ENCODE results near the gene GLYR1. TPM values are rescaled to one million over a fixed set of nuclear protein-coding genes. Genes with fewer than 3 reads are reported as not detected.
A peak's percentile ranks its signal among the peaks of the same experiment; 100 is the strongest.

The GLYR1 gene
- total and polyA plus RNA-seq, 2 donors from 2014 or later: 47.9 to 119 TPM

DNA sequence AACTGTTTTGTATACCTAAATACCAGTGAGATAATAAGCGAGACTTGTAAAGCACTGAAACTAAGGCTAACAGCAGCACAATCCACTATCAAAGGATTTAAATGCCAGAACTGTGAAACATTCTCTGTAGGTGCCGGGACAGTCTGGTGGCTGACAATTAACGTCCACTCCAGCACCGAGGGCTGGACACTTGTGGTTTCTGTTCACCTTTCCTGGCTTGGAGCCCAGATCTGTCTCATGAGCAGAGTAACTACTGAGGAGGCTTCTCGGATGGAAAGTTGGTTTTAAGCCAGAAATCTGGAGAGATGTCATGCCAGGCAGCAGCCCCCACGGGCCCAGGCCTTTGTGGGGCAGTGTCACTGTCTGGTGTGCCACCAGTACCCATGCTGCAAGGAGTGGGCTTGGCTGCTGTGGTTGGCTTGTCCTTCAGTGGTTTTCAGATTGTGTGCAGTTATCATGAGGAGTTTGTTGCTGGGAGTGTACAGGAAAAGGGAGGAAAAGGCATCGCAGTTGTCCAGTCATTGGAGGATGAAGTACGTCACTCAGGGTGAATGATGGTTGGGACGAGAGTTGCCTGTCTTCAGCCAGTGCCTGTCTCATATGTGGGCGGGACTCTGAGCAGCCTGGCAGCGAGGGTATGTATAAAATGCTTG lies 35.7 kb upstream of the GLYR1 start:
- DNase-seq (peak in 2 of 5 donors; percentile 31 to 79), FAIRE-seq (no peak)
- TF ChIP-seq, protein P1, sequence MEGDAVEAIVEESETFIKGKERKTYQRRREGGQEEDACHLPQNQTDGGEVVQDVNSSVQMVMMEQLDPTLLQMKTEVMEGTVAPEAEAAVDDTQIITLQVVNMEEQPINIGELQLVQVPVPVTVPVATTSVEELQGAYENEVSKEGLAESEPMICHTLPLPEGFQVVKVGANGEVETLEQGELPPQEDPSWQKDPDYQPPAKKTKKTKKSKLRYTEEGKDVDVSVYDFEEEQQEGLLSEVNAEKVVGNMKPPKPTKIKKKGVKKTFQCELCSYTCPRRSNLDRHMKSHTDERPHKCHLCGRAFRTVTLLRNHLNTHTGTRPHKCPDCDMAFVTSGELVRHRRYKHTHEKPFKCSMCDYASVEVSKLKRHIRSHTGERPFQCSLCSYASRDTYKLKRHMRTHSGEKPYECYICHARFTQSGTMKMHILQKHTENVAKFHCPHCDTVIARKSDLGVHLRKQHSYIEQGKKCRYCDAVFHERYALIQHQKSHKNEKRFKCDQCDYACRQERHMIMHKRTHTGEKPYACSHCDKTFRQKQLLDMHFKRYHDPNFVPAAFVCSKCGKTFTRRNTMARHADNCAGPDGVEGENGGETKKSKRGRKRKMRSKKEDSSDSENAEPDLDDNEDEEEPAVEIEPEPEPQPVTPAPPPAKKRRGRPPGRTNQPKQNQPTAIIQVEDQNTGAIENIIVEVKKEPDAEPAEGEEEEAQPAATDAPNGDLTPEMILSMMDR (IDR thresholded peaks at IDR 0.05; ENCODE audit: borderline replicate concordance, extremely low read depth, insufficient read depth): no peak
- Histone ChIP-seq H3K4me3 (ENCODE audit: low read length in 3 of 3) (no peak overlapping the region), H3K27me3 (ENCODE audit: control insufficient read depth, insufficient read depth, low read length) (no peaks in the 10 kb centered on the region), H3K4me1 (ENCODE audit: control insufficient read depth in 2 of 3, insufficient read depth in 2 of 3, low read depth in 1 of 3, low read length in 3 of 3) (peaks cover 0 to 14% (median 2%) of the 10 kb centered on the region in 3 donors), H3K36me3 (ENCODE audit: control insufficient read depth in 2 of 3, insufficient read depth in 3 of 3, low read length in 3 of 3) (peaks cover 19 to 64% (median 53%) of the 10 kb centered on the region in 3 donors), H3K9me3 (ENCODE audit: control insufficient read depth in 2 of 3, insufficient read depth in 1 of 3, low read length in 3 of 3) (no peaks in the 10 kb centered on the region), H3K9ac (ENCODE audit: low read length in 3 of 3) (no peak overlapping the region), H3K27ac (ENCODE audit: low read depth in 2 of 2, low read length in 2 of 2) (no peak overlapping the region)
- intact Hi-C loops (cut with DNase I): no loop called here

DNA sequence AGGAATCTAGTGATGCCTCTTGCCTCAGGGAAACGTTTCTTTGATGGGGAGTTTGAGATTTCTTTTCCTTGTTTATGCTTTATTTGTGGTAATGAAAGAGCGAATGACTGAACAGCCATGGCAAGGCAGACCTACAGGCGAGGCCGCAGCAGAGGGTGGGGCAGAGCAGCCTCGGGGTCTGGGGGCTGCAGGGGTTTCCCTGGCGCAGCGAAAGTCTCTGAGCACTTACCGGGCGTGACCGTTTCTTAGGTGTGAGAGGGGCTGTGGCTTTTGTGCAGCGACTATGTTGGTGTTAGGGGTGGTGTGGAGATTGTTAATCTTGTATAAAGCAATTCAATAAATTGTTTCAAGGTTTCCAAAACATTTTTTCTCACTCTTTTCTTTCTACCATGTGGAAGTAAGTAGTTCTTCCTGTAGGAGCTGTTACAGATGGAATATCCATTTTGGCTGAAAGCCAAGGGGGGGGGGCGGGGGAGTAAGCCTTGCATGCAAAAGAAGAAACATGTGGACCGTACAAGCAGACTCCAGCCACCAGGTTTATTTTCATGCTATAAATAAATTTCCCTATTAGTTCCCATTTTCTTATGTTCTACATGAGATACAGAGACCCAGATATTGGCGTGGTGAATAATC lies 35.0 kb upstream of the GLYR1 start:
- FAIRE-seq (no peak), DNase-seq (peak in 4 of 5 donors; percentile 46 to 71 (median 61))
- peaks cover 19 to 68% (median 50%) of the 10 kb centered on the region in 3 donors for H3K36me3 ChIP-seq (ENCODE audit: control insufficient read depth in 2 of 3, insufficient read depth in 3 of 3, low read length in 3 of 3)
- no peaks in the 10 kb centered on the region for H3K27me3 ChIP-seq (ENCODE audit: control insufficient read depth, insufficient read depth, low read length)
- TF ChIP-seq, protein P1 (IDR thresholded peaks at IDR 0.05; ENCODE audit: borderline replicate concordance, extremely low read depth, insufficient read depth): no peak
- H3K4me3 ChIP-seq (ENCODE audit: low read length in 3 of 3): no peak overlapping the region
- peaks cover 0 to 14% (median 2%) of the 10 kb centered on the region in 3 donors for H3K4me1 ChIP-seq (ENCODE audit: control insufficient read depth in 2 of 3, insufficient read depth in 2 of 3, low read depth in 1 of 3, low read length in 3 of 3)
- intact Hi-C loops (cut with DNase I): no loop called here
- no peak overlapping the region for H3K9ac ChIP-seq (ENCODE audit: low read length in 3 of 3)
- H3K9me3 ChIP-seq (ENCODE audit: control insufficient read depth in 2 of 3, insufficient read depth in 1 of 3, low read length in 3 of 3): no peaks in the 10 kb centered on the region
- H3K27ac ChIP-seq (ENCODE audit: low read depth in 2 of 2, low read length in 2 of 2): no peak overlapping the region

DNA sequence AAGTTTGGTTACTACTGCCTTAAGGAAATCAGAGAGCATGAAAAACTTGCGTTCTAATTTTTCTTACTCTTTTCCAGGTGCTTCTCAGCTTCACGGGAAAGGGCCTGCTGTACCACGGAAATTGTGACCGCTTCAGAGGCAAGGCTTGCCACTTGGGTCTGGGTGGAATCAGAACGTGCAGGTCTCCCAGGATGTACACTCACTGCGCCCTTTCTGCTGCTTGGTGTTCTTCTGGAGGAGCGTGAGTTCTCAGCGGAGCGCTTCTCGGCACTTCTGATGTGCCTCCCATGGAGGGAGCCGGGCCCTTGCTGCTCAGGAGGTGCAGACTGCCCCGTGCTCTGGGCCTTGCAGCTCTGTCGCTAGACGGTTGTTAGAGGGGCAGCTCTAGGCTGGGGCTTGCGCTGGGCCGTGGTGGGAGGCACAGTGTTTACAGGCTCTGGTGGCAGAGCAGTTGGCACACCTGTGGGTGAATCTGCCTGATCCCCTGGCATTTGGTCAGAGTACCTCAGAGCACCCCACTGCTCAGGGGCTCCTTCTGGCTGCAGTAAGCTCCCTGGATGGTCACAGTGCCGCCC lies 33.0 kb upstream of the GLYR1 start:
- intact Hi-C loops (cut with DNase I): no loop called here

More for the DNA sequence above, 33.0 kb upstream of the GLYR1 start:
- Histone ChIP-seq H3K27ac (ENCODE audit: low read depth in 2 of 2, low read length in 2 of 2) (no peak overlapping the region), H3K4me3 (ENCODE audit: low read length in 3 of 3) (no peak overlapping the region), H3K9me3 (ENCODE audit: control insufficient read depth in 2 of 3, insufficient read depth in 1 of 3, low read length in 3 of 3) (no peaks in the 10 kb centered on the region), H3K36me3 (ENCODE audit: control insufficient read depth in 2 of 3, insufficient read depth in 3 of 3, low read length in 3 of 3) (peaks cover 20 to 77% (median 50%) of the 10 kb centered on the region in 3 donors), H3K4me1 (ENCODE audit: control insufficient read depth in 2 of 3, insufficient read depth in 2 of 3, low read depth in 1 of 3, low read length in 3 of 3) (peaks cover 0 to 15% (median 2%) of the 10 kb centered on the region in 3 donors), H3K27me3 (ENCODE audit: control insufficient read depth, insufficient read depth, low read length) (no peaks in the 10 kb centered on the region), H3K9ac (ENCODE audit: low read length in 3 of 3) (no peak overlapping the region)
- FAIRE-seq (no peak), DNase-seq (no peak)
- TF ChIP-seq, protein P1 (IDR thresholded peaks at IDR 0.05; ENCODE audit: borderline replicate concordance, extremely low read depth, insufficient read depth): no peak

Data from kidney (tissue), 14 donors.